DND-41 (cell line): ENCODE data around the gene ZNF367.

ENCODE experiments used
- ATAC-seq: fragments of 200-7000 bp; cut with Tn5 transposase; 3 replicates; pipeline ENCODE4 v1.9.1; 2021; ENCODE audit warnings: low read depth; ENCODE audit not compliant: insufficient read depth
- DNase-seq: peaks from one replicate; pipeline ENCODE4 v3.0.0-alpha.2; 2020
- H2AFZ ChIP-seq: 2 replicates; pipeline ENCODE4 v1.6.0; 2012; ENCODE audit warnings: low read depth, low read length
- H3K27ac ChIP-seq: 2 replicates; pipeline ENCODE4 v1.5.1; 2012; ENCODE audit warnings: low read length, inconsistent platforms
- H3K27me3 ChIP-seq: fragments of 200-600 bp; sonication (generic); 2 replicates; pipeline ENCODE4 v1.6.0; 2012; ENCODE audit warnings: low read length, mild to moderate bottlenecking, inconsistent platforms; ENCODE audit not compliant: insufficient read depth, poor library complexity
- H3K36me3 ChIP-seq: 2 replicates; pipeline ENCODE4 v1.5.1; 2012; ENCODE audit warnings: low read length, inconsistent platforms; ENCODE audit not compliant: insufficient read depth
- H3K4me1 ChIP-seq: 2 replicates; pipeline ENCODE4 v1.5.1; 2012; ENCODE audit warnings: mild to moderate bottlenecking, low read length; ENCODE audit not compliant: insufficient read depth
- H3K4me2 ChIP-seq: 2 replicates; pipeline ENCODE4 v1.6.0; 2012; ENCODE audit warnings: mild to moderate bottlenecking, moderate library complexity, low read length, inconsistent platforms; ENCODE audit not compliant: insufficient read depth
- H3K4me3 ChIP-seq, 2 experiments: fragments of 200-600 bp in 1 of 2; shearing (Covaris generic) in 1 of 2; 2 replicates each; pipeline ENCODE4 v1.5.1; 2012 to 2016; ENCODE audit warnings: inconsistent platforms in 2 of 2, low read length in 2 of 2, mild to moderate bottlenecking in 2 of 2, low read depth in 1 of 2, moderate library complexity in 1 of 2
- H3K79me2 ChIP-seq: 2 replicates; pipeline ENCODE4 v1.6.0; 2012; ENCODE audit warnings: low read length, inconsistent platforms; ENCODE audit not compliant: insufficient read depth
- H3K9ac ChIP-seq: 2 replicates; pipeline ENCODE4 v1.6.0; 2012; ENCODE audit warnings: low read depth, mild to moderate bottlenecking, inconsistent platforms, low read length, moderate library complexity
- H3K9me3 ChIP-seq: 2 replicates; pipeline ENCODE4 v1.5.1; 2012; ENCODE audit warnings: low read length, moderate library complexity, mild to moderate bottlenecking, inconsistent platforms; ENCODE audit not compliant: insufficient read depth, severe bottlenecking
- H4K20me1 ChIP-seq: 2 replicates; pipeline ENCODE4 v1.6.0; 2012; ENCODE audit warnings: low read length; ENCODE audit not compliant: insufficient read depth
- CTCF ChIP-seq: IDR thresholded peaks from 2 replicates; pipeline ENCODE4 v1.5.1; 2012; ENCODE audit warnings: borderline replicate concordance, low read length, moderate library complexity, mild to moderate bottlenecking; ENCODE audit not compliant: poor library complexity, severe bottlenecking; ENCODE audit errors: extremely low read depth
- EZH2 ChIP-seq: IDR thresholded peaks from 3 replicates; pipeline ENCODE4 v1.6.1; 2012; ENCODE audit warnings: borderline replicate concordance, low read depth, mild to moderate bottlenecking, moderate library complexity, low read length, inconsistent platforms; ENCODE audit not compliant: severe bottlenecking

ZNF367 gene

GRCh38 chr9:96436456-96437126 is 18.4 kb upstream of the ZNF367 start:
- DNase-seq, result no peak
- Histone ChIP-seq H3K36me3 (no peaks in the 10 kb centered on the region), H3K9ac (no peak overlapping the region), H3K9me3 (no peaks in the 10 kb centered on the region), H3K4me3 (no peak overlapping the region), H3K27me3 (no peaks in the 10 kb centered on the region), H3K4me1 (no peaks in the 10 kb centered on the region), H2AFZ (no peak overlapping the region), H3K79me2 (no peaks in the 10 kb centered on the region), H3K4me2 (no peak overlapping the region), H3K27ac (no peak overlapping the region), H4K20me1 (no peaks in the 10 kb centered on the region)
- ATAC-seq, result no peak
- TF ChIP-seq CTCF (no peak), EZH2 (no peak)

DNA sequence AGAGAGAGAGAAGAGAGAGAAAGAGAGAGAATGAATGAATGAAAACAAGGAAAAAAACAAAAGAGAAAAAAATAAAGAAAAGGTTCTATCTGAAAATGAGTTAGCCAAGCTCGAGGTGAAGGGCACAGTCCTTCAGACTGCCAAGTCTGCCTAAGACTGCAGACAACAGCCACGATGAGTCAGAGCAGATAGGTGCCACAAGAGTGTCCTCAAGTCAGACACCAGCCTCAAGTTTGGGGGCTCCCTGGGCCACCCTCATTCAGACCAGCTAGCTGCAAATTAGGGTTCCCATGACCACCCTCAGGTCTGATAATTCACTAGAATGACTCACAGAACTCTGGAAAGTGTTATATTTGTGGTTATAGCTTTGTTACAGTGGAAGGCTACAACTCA is 17.9 kb upstream of the ZNF367 start:
- Histone ChIP-seq H3K79me2 (no peaks in the 10 kb centered on the region), H3K4me2 (no peak overlapping the region), H3K4me1 (no peaks in the 10 kb centered on the region), H3K9me3 (no peaks in the 10 kb centered on the region), H2AFZ (no peak overlapping the region), H3K9ac (no peak overlapping the region), H3K4me3 (no peak overlapping the region), H3K27me3 (no peaks in the 10 kb centered on the region), H4K20me1 (no peaks in the 10 kb centered on the region), H3K27ac (no peak overlapping the region), H3K36me3 (no peaks in the 10 kb centered on the region)
- no peak for ATAC-seq
- TF ChIP-seq EZH2, result no peak
- DNase-seq, result no peak

DNA sequence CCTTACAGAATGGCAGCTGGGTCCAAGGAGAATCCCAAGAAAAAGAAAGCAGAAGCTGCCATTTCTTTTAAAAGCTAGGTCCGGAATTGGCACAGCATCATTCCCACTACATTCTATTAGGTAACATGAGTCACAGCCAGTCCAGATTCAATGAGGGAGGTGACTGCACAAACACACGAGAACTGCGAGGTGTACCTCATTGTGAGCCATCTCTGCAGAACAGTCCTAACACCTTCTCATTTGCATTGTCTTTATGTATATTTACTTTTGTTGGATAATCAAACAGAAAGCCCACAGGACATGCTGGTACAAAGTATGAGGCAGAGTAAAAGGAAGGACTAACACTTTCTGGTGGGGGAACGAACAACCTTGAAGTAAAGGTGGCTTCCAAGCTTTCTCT is 17.2 kb upstream of the ZNF367 start:
- no peak for ATAC-seq
- H3K27me3 ChIP-seq, result no peaks in the 10 kb centered on the region
- no peak overlapping the region for H3K9ac ChIP-seq
- no peaks in the 10 kb centered on the region for H4K20me1 ChIP-seq
- no peak overlapping the region for H2AFZ ChIP-seq
- no peaks in the 10 kb centered on the region for H3K79me2 ChIP-seq
- no peak for DNase-seq
- H3K9me3 ChIP-seq, result no peaks in the 10 kb centered on the region
- no peaks in the 10 kb centered on the region for H3K4me1 ChIP-seq
- H3K27ac ChIP-seq, result no peak overlapping the region
- H3K36me3 ChIP-seq, result no peaks in the 10 kb centered on the region
- TF ChIP-seq EZH2, result no peak
- no peak for TF ChIP-seq CTCF
- H3K4me2 ChIP-seq, result no peak overlapping the region
- H3K4me3 ChIP-seq, result no peak overlapping the region

GRCh38 chr9:96430377-96430776 is 12.2 kb upstream of the ZNF367 start:
- H3K9ac ChIP-seq, result no peak overlapping the region

More at GRCh38 chr9:96430377-96430776, 12.2 kb upstream of the ZNF367 start:
- H3K9me3 ChIP-seq, result no peaks in the 10 kb centered on the region
- H3K4me2 ChIP-seq, result no peak overlapping the region
- H3K27me3 ChIP-seq, result no peaks in the 10 kb centered on the region
- no peak overlapping the region for H3K27ac ChIP-seq
- no peak for TF ChIP-seq CTCF
- no peak for TF ChIP-seq EZH2
- no peaks in the 10 kb centered on the region for H3K36me3 ChIP-seq
- no peaks in the 10 kb centered on the region for H4K20me1 ChIP-seq
- H2AFZ ChIP-seq, result no peak overlapping the region
- no peak for ATAC-seq
- H3K4me3 ChIP-seq, result no peak overlapping the region
- DNase-seq, result no peak
- H3K79me2 ChIP-seq, result no peaks in the 10 kb centered on the region
- H3K4me1 ChIP-seq, result no peaks in the 10 kb centered on the region
